ENCODE results near the gene POU3F1.

Gene POU3F1

DNA sequence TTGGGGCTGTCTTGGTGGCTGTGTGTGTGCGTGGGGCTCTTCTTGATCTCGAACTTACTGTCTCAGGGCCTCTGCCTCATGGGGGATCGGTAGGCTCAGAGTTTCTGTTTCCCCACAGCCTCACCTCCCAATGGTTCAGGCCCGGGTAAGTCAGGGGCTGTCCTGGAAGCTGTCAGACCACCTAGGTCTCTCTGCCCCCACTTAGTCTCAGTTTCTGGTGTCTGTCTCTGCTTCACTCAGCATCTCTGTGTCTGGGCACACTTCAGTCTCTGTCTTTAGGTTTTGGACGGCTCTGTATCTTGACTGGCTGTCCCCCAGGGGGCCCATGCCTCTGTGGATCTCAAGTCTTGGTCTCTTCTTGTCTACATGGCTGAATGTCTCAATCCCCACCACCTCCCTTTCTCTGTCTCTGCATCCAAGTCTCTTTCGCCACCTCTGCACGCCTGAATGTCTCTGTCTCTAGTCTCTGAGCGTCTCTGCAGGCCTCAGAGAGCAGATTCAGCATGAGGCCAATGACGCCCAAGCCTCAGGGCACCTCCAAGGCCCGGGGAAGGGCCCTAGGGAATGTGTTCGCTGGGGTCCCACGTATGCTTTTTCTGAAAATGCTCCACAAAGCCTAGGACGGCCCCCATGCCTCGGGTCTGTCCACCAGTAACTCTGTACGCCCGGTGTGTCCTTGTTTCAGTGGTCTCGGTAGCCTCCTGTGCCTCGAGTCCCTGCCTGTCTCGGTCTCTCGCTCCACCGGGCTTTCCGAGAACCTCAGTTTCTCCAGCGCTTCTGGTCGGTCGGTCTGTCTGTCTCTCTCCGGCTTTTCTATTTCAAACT is 42.1 kb downstream of the POU3F1 start:
- no peak for DNase-seq (ENCODE audit: low read depth)

DNA sequence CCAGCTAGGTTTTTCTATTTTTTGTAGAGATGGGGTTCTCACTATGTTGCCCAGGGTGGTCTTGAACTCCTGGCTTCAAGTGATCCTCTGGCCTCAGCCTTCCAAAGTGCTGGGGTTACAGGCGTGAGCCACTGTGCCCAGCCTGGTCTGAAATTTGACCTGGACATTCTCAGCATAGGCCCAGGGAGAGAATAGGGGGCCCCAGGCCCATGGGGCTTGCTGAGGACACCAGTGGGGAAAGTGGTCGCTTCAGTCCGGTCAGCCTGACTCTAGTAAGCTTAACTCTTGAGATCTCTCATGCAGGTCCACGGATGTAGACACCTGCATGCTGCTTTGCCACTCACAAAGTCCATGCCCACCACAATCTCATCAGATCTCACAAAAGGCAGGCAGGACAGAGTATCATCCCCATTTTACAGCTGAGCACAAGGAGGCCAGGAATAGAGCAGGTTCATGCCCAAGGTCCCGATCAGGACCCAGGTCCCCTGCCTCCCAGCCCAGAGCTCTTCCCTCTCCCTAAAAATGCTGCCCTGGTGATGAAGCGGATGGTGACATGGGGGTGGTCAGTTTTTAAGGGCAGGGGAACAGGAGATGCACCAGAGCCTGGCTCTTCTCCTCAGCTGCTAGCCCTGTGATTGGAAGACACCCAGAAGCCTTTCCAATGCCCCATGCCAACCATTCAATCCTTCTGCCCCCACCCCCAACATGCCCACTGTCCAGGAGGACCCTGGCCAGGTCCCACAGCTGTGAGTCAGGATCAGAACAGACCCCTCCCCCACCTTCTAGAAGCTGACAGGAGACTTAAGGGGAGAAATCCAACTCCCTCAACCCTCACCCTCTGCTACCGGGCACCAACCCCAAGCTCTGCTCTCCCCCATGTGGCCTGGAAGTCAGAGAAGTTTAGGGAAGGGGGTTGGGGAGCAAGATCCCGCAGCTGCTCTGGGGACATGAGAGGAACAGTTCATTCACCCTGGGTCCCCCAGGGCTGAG is 43.0 kb downstream of the POU3F1 start:
- DNase-seq (ENCODE audit: low read depth): no peak

DNA sequence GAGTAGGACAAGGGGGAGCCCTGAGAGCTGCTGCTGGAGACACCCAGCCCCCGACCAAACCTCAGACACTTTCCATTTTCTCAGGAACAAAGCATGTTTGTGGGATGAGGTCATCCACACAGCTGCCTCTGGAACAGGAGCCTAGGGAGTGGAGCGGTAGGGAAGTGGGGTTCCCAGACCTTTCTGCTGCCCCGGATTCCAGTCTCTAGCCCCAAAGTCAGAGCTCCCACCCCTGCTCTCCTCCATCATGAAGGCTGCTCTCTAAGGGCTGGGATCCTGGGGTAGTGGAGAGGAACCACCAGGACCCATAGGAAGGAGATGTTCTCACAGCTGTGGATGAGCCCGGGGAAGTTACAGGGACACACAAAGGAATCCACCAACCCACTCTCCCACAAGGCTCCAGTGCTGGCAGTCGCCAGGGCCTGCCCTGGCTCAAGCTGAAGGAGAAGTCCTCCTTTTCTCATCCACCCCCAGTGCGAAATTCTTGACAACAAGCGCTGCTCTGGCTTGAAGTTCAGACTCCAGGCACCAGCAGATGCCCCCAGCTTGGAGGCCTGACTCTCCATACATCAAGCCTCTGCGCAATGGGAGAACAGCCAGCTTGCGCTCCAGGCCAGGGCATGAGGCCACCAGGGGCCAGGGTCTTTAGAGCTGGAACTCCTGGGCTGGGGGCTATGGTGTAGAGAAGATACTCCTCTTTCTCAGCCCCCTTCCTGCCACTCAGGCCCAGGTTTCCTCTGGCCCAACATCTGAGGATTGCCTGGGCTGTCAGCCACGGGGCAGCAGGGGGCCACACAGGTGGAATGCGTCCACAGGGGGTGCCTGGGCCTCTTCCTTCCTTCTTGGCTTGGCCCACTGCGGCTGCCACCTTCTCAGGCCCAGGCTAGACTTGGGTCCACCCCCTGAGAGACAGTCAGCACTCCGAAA is 45.8 kb downstream of the POU3F1 start:
- DNase-seq (ENCODE audit: low read depth): no peak

DNA sequence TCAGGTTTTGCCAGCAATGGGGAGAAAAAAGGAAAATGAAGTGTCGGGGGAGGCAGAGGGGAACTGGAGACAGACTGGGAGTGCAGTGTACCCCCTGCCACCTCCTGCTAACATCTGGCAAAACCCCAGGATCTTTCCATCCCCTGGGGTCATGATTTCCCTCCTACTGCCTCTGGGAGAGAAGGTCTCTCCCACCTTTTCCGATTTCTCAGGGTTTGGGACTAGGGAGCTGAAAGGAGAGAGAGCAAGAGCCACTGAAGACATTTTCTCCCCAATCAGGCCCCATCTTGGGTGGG is 46.4 kb downstream of the POU3F1 start:
- no peak for DNase-seq (ENCODE audit: low read depth)

DNA sequence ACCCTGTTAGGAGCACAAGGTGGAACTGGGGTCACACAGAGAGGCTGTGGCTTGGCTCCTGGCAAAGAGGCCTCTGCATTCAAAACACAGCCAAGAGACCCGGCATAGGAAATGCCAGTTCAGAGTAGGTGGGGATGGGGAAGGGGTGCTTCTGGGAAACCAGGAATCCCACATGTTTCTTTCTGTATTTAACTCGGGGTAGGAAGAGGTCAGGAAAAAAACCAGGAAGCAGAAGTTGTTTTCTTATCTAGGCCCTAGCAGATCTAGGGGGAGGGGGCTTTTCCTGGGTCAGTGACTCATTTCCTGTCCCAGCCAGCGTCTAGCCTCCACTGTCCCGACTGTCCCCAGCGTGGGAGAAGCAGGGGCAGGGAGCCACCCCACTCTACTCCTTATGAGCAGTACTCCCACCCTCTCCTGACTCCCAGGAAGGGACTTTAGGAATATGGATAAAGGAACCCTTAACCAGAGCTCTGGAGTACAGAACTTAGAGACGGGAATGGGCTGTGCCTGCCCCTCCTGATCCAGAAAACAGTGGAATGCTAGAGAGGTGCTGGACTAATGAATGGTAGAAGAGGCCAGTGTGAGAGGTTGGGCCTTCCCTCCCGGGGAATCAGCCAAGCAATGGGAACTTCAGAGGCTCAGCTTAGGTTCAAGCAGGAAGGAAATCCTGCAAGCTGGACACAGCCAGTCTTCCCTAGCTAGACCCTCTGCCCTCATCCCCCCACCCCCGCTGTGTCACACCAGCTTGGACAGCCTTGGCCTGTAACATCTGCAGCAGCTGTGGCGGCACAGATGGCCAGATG is 47.0 kb downstream of the POU3F1 start:
- DNase-seq (ENCODE audit: low read depth): no peak

DNA sequence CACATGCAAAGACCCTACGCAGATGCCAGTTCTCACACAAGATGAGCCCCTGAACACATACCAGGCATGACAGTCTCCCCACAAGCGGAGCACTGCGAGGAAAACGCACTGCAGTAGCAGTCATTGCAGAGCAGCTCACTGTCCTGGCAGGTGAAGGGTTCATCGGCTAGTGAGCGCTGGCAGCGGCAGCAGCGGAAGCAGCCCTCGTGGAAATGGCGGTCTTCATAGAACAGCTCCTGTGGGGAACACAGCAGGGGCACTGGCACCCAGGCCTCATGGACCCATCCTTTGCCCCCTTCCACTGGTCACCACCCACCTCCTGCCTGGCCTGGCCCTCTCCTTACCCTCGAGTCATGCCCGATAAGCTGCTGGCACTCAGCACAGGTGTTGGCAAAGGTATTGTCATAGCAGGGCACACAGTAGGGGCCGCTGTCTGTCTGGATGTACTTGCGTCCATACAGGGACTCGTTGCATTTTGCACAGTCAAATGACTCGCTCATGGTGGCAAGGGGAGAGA is 47.6 kb downstream of the POU3F1 start:
- DNase-seq (ENCODE audit: low read depth): no peak

DNA sequence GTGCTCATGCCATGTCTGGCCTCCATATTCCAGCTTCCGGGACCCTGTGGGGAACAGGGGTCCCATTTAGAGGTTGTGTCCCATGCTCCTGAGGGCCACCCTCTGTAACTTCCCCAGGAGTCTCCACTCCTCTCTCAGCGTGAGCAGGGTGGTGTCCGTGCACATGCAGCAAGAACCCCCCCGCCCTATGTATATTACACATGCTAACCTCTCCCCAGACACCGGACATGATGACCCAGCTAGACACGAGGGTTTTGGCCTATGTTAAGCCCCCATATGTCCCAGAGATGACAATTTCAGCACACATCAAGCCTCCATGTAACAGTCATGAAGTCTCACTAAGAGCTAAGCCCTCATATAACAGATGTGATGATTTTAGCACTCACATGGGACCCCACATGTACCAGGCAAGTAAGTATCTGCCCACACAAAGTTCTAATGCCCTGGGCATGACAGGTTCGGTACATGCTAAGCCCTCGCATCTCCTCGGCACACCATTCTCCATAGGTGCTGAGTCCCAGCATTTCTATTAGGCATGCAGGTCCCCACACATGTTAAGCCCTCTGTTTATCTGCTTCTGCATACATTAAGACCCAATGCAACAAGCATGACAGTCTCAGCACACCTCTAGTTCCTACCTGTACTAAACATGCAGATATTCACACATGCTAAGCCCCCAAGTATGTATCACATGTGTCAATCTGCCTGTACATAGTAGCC is 48.3 kb downstream of the POU3F1 start:
- no peak for DNase-seq (ENCODE audit: low read depth)

DNA sequence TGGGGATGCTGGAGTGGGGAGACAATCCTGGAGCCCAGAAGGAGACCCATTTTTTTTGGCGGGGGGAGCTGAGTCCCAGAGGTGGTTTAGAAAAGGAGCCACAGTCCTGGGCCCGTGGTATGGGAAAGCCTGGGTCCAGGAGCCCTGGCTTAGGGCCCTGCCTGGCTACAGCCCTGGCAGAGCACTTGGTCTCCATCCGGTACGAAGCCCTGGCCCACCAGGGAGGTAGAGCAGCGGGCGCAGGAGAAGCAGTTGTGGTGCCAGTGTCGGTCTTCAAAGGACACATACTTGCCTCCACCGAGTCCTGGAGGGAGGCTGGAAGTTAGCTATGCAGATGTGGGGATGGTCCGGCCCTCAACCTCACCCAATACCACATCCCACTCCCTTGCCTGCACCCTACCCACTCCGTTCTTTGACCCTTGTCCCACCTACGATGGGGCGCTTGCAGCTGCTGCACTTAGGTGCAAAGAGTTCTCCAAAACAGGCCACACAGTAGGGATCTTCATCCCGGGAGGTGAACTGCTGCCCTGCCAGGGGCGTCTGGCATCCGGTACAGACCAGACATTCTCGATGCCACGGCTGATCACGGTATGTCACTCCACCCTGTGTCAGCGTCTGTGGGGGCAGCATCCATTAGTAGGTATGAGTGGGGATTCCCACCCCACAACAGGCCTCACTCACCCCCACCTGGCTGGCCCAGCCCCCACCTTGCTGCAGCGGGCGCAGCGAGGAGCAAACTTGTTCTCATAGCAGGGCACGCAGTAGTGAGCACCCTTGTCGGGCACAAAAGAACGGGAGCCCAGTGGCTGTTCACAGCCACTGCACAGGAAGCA is 49.1 kb downstream of the POU3F1 start:
- DNase-seq (ENCODE audit: low read depth): no peak

DNA sequence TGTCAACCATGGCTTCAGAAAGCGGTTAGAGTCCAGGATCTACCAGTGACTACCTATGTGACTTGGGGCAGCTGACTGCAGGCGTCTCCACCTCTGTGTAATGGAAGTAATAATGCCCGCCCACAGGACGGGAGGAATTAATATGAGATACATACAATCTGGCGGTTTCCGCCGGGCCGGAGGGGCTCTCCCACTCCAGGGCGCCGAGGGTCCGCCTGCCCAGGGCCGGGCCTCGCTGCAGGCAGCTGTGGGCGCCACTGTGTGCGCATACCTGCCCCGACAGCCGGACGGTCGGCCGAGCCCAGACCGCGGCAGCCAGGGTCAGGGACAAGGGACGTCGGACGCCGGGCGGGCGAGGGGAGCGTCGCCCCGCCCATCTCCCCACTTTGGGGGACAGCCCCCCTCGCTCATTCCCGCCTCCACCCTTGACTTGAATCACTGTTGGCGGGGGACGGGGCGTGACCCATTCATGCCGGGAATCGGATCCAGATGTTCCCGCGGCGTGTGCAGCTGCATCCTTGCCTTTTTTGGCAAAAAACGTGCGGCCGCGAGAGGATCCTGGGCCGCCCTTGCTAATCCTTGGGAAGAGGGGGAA is 50.7 kb downstream of the POU3F1 start:
- DNase-seq (ENCODE audit: low read depth): no peak

DNA sequence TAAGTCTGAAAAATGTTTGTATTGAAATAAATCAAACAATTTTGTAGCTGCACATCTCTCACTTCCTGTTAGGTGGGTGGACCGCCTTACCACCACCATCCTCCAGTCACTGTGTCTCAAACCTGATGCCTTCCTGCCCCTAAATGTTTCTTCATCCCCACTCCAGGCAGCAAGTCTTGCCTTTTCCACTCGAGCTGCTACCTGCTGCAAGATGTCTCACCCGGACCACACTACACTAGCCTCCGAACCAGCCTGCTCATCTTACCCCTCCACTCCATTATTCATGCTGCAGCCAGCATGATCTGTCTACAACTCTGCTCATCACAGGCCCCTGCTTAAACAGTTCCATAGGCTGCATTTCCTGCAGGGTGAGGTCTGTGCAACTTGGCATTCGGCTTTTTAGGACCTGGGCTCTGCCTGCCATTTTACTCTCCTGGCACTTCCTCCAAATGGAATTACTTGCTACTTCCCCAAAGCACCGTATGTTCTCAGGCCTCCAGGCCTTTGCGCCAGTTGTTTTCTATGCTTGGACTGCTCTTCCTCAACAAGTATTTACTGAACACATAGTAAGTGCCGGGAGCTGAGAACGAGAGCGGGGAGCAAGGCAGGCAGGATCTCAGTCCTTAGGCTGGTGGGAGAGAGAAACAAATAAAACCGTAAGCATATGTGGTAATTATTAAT is 51.6 kb downstream of the POU3F1 start:
- no peak for DNase-seq (ENCODE audit: low read depth)

Measured in stimulated activated CD8-positive, alpha-beta memory T cell treated with anti-CD3 and anti-CD28 coated beads, Interleukin-12 subunit alpha, Interleukin-12 subunit beta, amount 100 ng/mL, for 1 hour (primary cell).